Activated naive CD8-positive, alpha-beta T cell treated with anti-CD3 and anti-CD28 coated beads, Interleukin-2, amount 10 ng/mL, durations not matched to agents 7 days and 5 days (primary cell): ENCODE results near the gene FAAP24. TPM values are rescaled to one million over a fixed set of nuclear protein-coding genes. Genes with fewer than 3 reads are reported as not detected.
"Not testable (repeated sequence)": the region's sequence is repeated elsewhere in the genome, so short reads cannot be mapped to it uniquely, and the experiment has no call there.

Experiments
- ATAC-seq: fragments of 150-1000 bp; cut with Tn5 transposase; one replicate; pipeline ENCODE4 v1.10.0; 2021; ENCODE audit warnings: low read depth, moderate library complexity
- POLR2A ChIA-PET: fragments of 350-600 bp; sonication (Branson Sonifier 250); formaldehyde crosslinking; loops from one replicate; lab custom pipeline; 2021; ENCODE audit warnings: antibody characterized with exemption; lab: Charles Lee
- DNase-seq: peaks from one replicate; pipeline ENCODE4 v3.0.0; 2021
- H3K27ac Mint-ChIP-seq: one replicate; pipeline ENCODE4 v1.8.0; 2022; ENCODE audit warnings: mild to moderate bottlenecking, mixed read lengths
- H3K27me3 Mint-ChIP-seq: one replicate; pipeline ENCODE4 v1.8.0; 2022; ENCODE audit warnings: mild to moderate bottlenecking, moderate library complexity, mixed read lengths
- H3K36me3 Mint-ChIP-seq: one replicate; pipeline ENCODE4 v1.8.0; 2021; ENCODE audit warnings: mild to moderate bottlenecking, mixed read lengths
- H3K4me1 Mint-ChIP-seq: one replicate; pipeline ENCODE4 v1.8.0; 2021; ENCODE audit warnings: mixed read lengths
- H3K4me3 Mint-ChIP-seq: one replicate; pipeline ENCODE4 v1.8.0; 2022; ENCODE audit warnings: mild to moderate bottlenecking, moderate library complexity, mixed read lengths
- H3K9me3 Mint-ChIP-seq: one replicate; pipeline ENCODE4 v1.8.0; 2021; ENCODE audit warnings: mixed read lengths
- total RNA-seq, 2 experiments: library from RNA; stranded (reverse); gene quantifications; one replicate each; pipeline ENCODE4 v1.2.3, GENCODE V29; 2021

FAAP24 gene
- total RNA-seq, result 1 to 10 TPM; 6.3 to 7.0 TPM

- ATAC-seq, result peak; percentile 100
- peak; percentile 95 for DNase-seq
- H3K27ac Mint-ChIP-seq, result peak within 1 kb of the TSS; percentile 83
- H3K27me3 Mint-ChIP-seq, result no peaks in the 10 kb centered on the region
- POLR2A ChIA-PET, result interaction anchor here (0.6 to 2.0 kb wide), 4 partner anchors 126 to 1405 kb away, joined by 3 to 10 read pairs (median 4); partner anchors contain the start of gene NUDT19
- H3K4me3 Mint-ChIP-seq, result peak within 1 kb of the TSS; percentile 99
- H3K9me3 Mint-ChIP-seq, result no peaks in the 10 kb centered on the region
- H3K36me3 Mint-ChIP-seq, result peaks cover 6% of the 10 kb centered on the region
- peaks cover 4% of the 10 kb centered on the region for H3K4me1 Mint-ChIP-seq
Observed at GRCh38 chr19:32971715-32972540, at the start of gene FAAP24, which contains the start of gene CEP89. TSS of gene FAAP24 (plus strand) at chr19:32972242. CDS start at chr19:32973197, 955 bp downstream. TSS of gene CEP89 (minus strand) at chr19:32971958. CDS start at chr19:32971874, 84 bp downstream.

GRCh38 chr19:32924200-32924599 is 47.8 kb upstream of the FAAP24 start:
- Mint-ChIP-seq H3K27ac (no peak overlapping the region), H3K27me3 (no peaks in the 10 kb centered on the region), H3K36me3 (peaks cover 20% of the 10 kb centered on the region), H3K9me3 (peaks cover 6% of the 10 kb centered on the region), H3K4me1 (no peaks in the 10 kb centered on the region), H3K4me3 (no peak overlapping the region)
- ATAC-seq (no peak), DNase-seq (no peak)
- POLR2A ChIA-PET, result no interaction called here

- DNase-seq (no peak), ATAC-seq (no peak)
- POLR2A ChIA-PET, result interaction anchor here (0.6 kb wide), 1 partner anchor 215 kb away, joined by 3 read pairs; no protein-coding TSS in a partner anchor
- Mint-ChIP-seq H3K36me3 (peaks cover 43% of the 10 kb centered on the region), H3K27me3 (no peaks in the 10 kb centered on the region), H3K4me1 (no peaks in the 10 kb centered on the region), H3K9me3 (peaks cover 6% of the 10 kb centered on the region), H3K27ac (no peak overlapping the region), H3K4me3 (no peak overlapping the region)
Observed at GRCh38 chr19:32928806-32929205, 43.2 kb upstream of the FAAP24 start.

- H3K9me3 Mint-ChIP-seq, result peaks cover 6% of the 10 kb centered on the region
- no peak for ATAC-seq
- POLR2A ChIA-PET, result interaction anchor here (0.7 kb wide), 1 partner anchor 604 kb away, joined by 3 read pairs; no protein-coding TSS in a partner anchor
- DNase-seq, result no peak
- H3K36me3 Mint-ChIP-seq, result peaks cover 44% of the 10 kb centered on the region
- H3K4me1 Mint-ChIP-seq, result no peaks in the 10 kb centered on the region
- H3K27ac Mint-ChIP-seq, result no peak overlapping the region
- no peaks in the 10 kb centered on the region for H3K27me3 Mint-ChIP-seq
- H3K4me3 Mint-ChIP-seq, result no peak overlapping the region
Observed at GRCh38 chr19:32930567-32930966, 41.5 kb upstream of the FAAP24 start.

- ATAC-seq, result no peak
- POLR2A ChIA-PET, result no interaction called here
Observed at GRCh38 chr19:32933571-32933970, 38.5 kb upstream of the FAAP24 start.

GRCh38 chr19:32935629-32936028 is 36.4 kb upstream of the FAAP24 start:
- no peaks in the 10 kb centered on the region for H3K9me3 Mint-ChIP-seq
- H3K4me3 Mint-ChIP-seq, result no peak overlapping the region

More at GRCh38 chr19:32933571-32933970, 38.5 kb upstream of the FAAP24 start:
- H3K4me1 Mint-ChIP-seq, result no peaks in the 10 kb centered on the region
- no peak for DNase-seq
- no peak overlapping the region for H3K4me3 Mint-ChIP-seq
- no peak overlapping the region for H3K27ac Mint-ChIP-seq
- no peaks in the 10 kb centered on the region for H3K27me3 Mint-ChIP-seq
- H3K9me3 Mint-ChIP-seq, result peaks cover 2% of the 10 kb centered on the region
- H3K36me3 Mint-ChIP-seq, result peaks cover 31% of the 10 kb centered on the region

GRCh38 chr19:32936065-32936464 is 36.0 kb upstream of the FAAP24 start:
- no peaks in the 10 kb centered on the region for H3K9me3 Mint-ChIP-seq
- H3K4me3 Mint-ChIP-seq, result no peak overlapping the region
- no peak overlapping the region for H3K27ac Mint-ChIP-seq

More at GRCh38 chr19:32935629-32936028, 36.4 kb upstream of the FAAP24 start:
- POLR2A ChIA-PET, result no interaction called here
- DNase-seq, result no peak
- Mint-ChIP-seq H3K36me3 (peaks cover 17% of the 10 kb centered on the region), H3K4me1 (no peaks in the 10 kb centered on the region), H3K27me3 (no peaks in the 10 kb centered on the region), H3K27ac (no peak overlapping the region)
- ATAC-seq, result no peak

GRCh38 chr19:32941273-32941672 is 30.8 kb upstream of the FAAP24 start:
- peaks cover 15% of the 10 kb centered on the region for H3K36me3 Mint-ChIP-seq
- H3K9me3 Mint-ChIP-seq, H3K27me3 Mint-ChIP-seq, ATAC-seq, H3K4me3 Mint-ChIP-seq, POLR2A ChIA-PET, H3K4me1 Mint-ChIP-seq, H3K27ac Mint-ChIP-seq, DNase-seq: not testable (repeated sequence)

More at GRCh38 chr19:32936065-32936464, 36.0 kb upstream of the FAAP24 start:
- no peaks in the 10 kb centered on the region for H3K4me1 Mint-ChIP-seq
- POLR2A ChIA-PET, result no interaction called here
- H3K27me3 Mint-ChIP-seq, result no peaks in the 10 kb centered on the region
- peaks cover 13% of the 10 kb centered on the region for H3K36me3 Mint-ChIP-seq
- ATAC-seq (no peak), DNase-seq (no peak)

GRCh38 chr19:32945260-32945659 is 26.8 kb upstream of the FAAP24 start:
- no peaks in the 10 kb centered on the region for H3K9me3 Mint-ChIP-seq
- no peak for ATAC-seq
- POLR2A ChIA-PET, result no interaction called here
- peaks cover 35% of the 10 kb centered on the region for H3K36me3 Mint-ChIP-seq
- no peak overlapping the region for H3K4me3 Mint-ChIP-seq
- H3K27ac Mint-ChIP-seq, result no peak overlapping the region
- no peaks in the 10 kb centered on the region for H3K4me1 Mint-ChIP-seq
- no peaks in the 10 kb centered on the region for H3K27me3 Mint-ChIP-seq
- no peak for DNase-seq

GRCh38 chr19:32966750-32967149 is 5.3 kb upstream of the FAAP24 start:
- POLR2A ChIA-PET, result no interaction called here
- Mint-ChIP-seq H3K4me1 (peaks cover 5% of the 10 kb centered on the region), H3K4me3 (no peak overlapping the region), H3K27ac (no peak overlapping the region), H3K27me3 (no peaks in the 10 kb centered on the region), H3K36me3 (peaks cover 10% of the 10 kb centered on the region), H3K9me3 (no peaks in the 10 kb centered on the region)
- no peak for ATAC-seq
- DNase-seq, result no peak

- POLR2A ChIA-PET, result no interaction called here
Observed at GRCh38 chr19:32969549-32969948, 2.5 kb upstream of the FAAP24 start.

GRCh38 chr19:32971012-32971595 is 938 bp upstream of the FAAP24 start:
- H3K4me1 Mint-ChIP-seq, result peaks cover 4% of the 10 kb centered on the region
- POLR2A ChIA-PET, result interaction anchor here (0.6 to 2.0 kb wide), 4 partner anchors 280 to 1406 kb away, joined by 3 to 10 read pairs (median 3); partner anchors contain the start of gene NUDT19
- DNase-seq (no peak), ATAC-seq (no peak)
- peaks cover 6% of the 10 kb centered on the region for H3K36me3 Mint-ChIP-seq
- no peaks in the 10 kb centered on the region for H3K27me3 Mint-ChIP-seq
- no peaks in the 10 kb centered on the region for H3K9me3 Mint-ChIP-seq
- no peak overlapping the region for H3K27ac Mint-ChIP-seq
- H3K4me3 Mint-ChIP-seq, result peak overlapping the region; percentile 99

More at GRCh38 chr19:32969549-32969948, 2.5 kb upstream of the FAAP24 start:
- H3K27ac Mint-ChIP-seq, result no peak overlapping the region
- ATAC-seq (no peak), DNase-seq (no peak)
- peaks cover 2% of the 10 kb centered on the region for H3K36me3 Mint-ChIP-seq
- no peaks in the 10 kb centered on the region for H3K27me3 Mint-ChIP-seq
- no peaks in the 10 kb centered on the region for H3K9me3 Mint-ChIP-seq
- H3K4me3 Mint-ChIP-seq, result no peak overlapping the region
- peaks cover 4% of the 10 kb centered on the region for H3K4me1 Mint-ChIP-seq

- ATAC-seq, result no peak
- POLR2A ChIA-PET, result interaction anchor here (1.0 to 1.3 kb wide), 2 partner anchors 105 to 285 kb away, joined by 4 read pairs; partner anchors contain the start of genes GPATCH1 and NUDT19
- H3K4me1 Mint-ChIP-seq, result no peaks in the 10 kb centered on the region
- H3K4me3 Mint-ChIP-seq, result no peak overlapping the region
- no peaks in the 10 kb centered on the region for H3K9me3 Mint-ChIP-seq
- H3K27ac Mint-ChIP-seq, result peak overlapping the region; percentile 9
- DNase-seq, result peak; percentile 82
- peaks cover 6% of the 10 kb centered on the region for H3K36me3 Mint-ChIP-seq
- no peaks in the 10 kb centered on the region for H3K27me3 Mint-ChIP-seq
Observed at GRCh38 chr19:32976223-32976805, 4.3 kb downstream of the FAAP24 start.
